GM21390 (cell line): ENCODE results near the gene KLK3.
"Not testable (repeated sequence)": the region's sequence is repeated elsewhere in the genome, so short reads cannot be mapped to it uniquely, and the experiment has no call there.

Experiments used
- ATAC-seq: cut with Tn5 transposase; IDR thresholded peaks from one replicate; pipeline ENCODE4 v1.9.1; 2021; ENCODE audit not compliant: unreplicated experiment

KLK3 gene

DNA sequence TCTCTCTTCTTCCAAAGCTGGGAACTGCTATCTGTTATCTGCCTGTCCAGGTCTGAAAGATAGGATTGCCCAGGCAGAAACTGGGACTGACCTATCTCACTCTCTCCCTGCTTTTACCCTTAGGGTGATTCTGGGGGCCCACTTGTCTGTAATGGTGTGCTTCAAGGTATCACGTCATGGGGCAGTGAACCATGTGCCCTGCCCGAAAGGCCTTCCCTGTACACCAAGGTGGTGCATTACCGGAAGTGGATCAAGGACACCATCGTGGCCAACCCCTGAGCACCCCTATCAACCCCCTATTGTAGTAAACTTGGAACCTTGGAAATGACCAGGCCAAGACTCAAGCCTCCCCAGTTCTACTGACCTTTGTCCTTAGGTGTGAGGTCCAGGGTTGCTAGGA is 5.1 kb downstream of the KLK3 start:
- ATAC-seq, result no peak

DNA sequence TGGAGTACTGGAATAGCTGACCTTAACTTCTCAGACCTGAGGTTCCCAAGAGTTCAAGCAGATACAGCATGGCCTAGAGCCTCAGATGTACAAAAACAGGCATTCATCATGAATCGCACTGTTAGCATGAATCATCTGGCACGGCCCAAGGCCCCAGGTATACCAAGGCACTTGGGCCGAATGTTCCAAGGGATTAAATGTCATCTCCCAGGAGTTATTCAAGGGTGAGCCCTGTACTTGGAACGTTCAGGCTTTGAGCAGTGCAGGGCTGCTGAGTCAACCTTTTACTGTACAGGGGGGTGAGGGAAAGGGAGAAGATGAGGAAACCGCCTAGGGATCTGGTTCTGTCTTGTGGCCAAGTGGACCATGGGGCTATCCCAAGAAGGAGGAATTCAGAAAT is 6.3 kb downstream of the KLK3 start:
- ATAC-seq, result no peak

GRCh38 chr19:50861496-50862286 is 7.0 kb downstream of the KLK3 start:
- no peak for ATAC-seq

DNA sequence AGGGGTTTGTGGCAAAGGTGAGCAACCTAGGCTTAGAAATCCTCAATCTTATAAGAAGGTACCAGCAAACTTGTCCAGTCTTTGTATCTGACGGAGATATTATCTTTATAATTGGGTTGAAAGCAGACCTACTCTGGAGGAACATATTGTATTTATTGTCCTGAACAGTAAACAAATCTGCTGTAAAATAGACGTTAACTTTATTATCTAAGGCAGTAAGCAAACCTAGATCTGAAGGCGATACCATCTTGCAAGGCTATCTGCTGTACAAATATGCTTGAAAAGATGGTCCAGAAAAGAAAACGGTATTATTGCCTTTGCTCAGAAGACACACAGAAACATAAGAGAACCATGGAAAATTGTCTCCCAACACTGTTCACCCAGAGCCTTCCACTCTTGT is 14.8 kb downstream of the KLK3 start:
- no peak for ATAC-seq

- ATAC-seq, result no peak
Measured at GRCh38 chr19:50870417-50871089, 15.8 kb downstream of the KLK3 start.

DNA sequence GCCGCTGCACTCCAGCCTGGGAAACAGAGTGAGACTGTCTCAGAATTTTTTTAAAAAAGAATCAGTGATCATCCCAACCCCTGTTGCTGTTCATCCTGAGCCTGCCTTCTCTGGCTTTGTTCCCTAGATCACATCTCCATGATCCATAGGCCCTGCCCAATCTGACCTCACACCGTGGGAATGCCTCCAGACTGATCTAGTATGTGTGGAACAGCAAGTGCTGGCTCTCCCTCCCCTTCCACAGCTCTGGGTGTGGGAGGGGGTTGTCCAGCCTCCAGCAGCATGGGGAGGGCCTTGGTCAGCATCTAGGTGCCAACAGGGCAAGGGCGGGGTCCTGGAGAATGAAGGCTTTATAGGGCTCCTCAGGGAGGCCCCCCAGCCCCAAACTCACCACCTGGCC is 18.3 kb downstream of the KLK3 start, which contains the start of gene KLK2:
Gene KLK2, plus strand, starts transcription at position 384 of the 400 bp plus-strand sequence. CDS start 35 bp downstream, outside the sequence.
- no peak for ATAC-seq

GRCh38 chr19:50874211-50874610 is 19.5 kb downstream of the KLK3 start:
- ATAC-seq, result no peak

DNA sequence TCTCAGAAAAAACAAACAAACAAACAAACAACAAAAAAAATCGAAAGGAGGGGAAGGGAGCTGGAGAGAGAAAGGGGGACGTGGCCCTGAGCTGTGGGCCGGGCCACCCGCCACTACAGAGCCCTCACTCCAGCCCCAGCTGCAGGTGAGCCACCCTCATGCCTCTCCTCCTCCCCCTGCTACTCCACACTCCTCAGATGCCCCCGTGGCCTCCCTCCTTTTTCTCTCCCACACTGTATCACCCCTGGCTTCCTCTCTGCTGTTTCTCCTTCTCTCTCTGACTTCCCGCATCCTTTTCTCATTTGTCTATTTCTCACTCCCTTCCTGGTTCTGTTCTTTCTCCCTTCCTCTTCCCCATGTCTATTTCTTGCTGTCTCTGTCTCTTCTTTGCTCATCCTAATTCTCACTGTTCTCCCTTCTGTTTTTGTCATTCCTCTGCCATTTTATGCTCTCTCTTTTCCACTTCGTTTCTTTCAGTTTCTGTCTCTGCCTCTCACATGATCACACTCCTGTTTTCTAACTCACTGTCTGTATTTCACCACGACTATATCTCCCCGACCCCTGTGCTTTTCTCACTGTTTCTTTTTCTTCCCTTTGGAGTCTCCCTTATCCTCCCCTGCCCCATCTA is 21.2 kb downstream of the KLK3 start:
- ATAC-seq, result no peak

DNA sequence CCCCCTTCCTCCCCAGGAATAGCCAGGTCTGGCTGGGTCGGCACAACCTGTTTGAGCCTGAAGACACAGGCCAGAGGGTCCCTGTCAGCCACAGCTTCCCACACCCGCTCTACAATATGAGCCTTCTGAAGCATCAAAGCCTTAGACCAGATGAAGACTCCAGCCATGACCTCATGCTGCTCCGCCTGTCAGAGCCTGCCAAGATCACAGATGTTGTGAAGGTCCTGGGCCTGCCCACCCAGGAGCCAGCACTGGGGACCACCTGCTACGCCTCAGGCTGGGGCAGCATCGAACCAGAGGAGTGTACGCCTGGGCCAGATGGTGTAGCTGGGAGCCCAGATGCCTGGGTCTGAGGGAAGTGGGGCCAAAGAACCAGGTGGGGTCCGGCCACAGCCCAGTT is 21.7 kb downstream of the KLK3 start:
- ATAC-seq, result no peak

- no peak for ATAC-seq
Measured at GRCh38 chr19:50877338-50877737, 22.6 kb downstream of the KLK3 start.

- no peak for ATAC-seq
Measured at GRCh38 chr19:50878851-50879250, 24.1 kb downstream of the KLK3 start.

- ATAC-seq, result no peak
Measured at GRCh38 chr19:50880241-50880640, 25.5 kb downstream of the KLK3 start.

GRCh38 chr19:50882188-50882587 is 27.5 kb downstream of the KLK3 start:
- no peak for ATAC-seq

DNA sequence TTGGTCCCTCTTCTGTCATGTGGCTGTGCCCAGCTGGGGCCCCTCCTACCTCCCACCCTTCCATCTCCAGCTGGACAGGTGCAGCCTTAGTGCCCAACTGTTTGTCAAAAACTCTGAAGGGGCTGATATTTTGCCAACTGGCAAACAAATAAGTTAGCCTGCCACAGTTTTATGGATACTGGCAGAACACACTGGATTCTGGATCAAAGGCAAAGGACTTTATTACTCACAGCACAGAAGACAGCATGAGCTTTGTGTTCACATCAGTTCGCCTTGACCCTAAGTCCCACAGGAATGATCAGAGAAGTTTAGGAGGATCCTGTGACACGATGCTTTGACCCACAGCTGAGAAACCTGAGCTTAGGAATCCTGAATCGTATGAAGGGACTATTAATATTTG is 34.9 kb downstream of the KLK3 start:
- no peak for ATAC-seq

DNA sequence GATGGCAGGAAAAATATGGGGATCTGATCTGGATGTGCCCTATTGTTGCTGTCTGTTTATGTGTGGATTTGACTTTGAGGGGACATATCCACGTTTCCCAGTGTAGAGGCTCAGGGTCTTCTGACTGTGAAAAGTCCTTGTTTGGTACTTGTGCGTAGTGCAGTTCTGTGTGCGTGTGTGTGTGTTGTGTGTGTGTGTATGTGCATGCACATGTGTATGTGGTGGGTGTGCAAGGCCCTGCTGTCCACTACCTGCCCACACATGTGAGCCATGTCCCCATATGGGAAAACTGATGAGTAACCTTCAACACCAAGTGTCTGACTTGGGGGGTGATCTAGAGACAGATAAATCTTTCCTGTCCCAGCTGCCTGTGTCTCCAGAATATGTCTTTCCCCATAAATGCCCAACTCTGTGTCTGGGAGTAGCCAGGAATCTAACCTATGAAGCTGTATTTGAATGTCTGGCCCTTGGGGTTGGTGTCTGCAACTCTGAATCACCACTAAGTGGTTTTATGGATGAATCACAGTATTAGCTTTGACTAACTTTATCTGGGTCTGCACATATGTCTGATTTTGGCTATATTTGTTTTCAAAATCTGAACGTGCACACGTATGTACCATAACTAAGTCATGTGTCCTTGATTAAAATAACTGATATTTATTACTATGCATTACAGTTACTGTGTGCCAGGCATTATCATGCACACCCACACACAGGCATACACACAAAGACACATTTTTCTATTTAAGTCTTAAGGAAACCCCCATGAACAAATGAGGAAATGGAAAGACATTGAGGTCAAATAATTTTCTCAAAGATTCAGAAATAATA is 35.9 kb downstream of the KLK3 start:
- ATAC-seq, result no peak

DNA sequence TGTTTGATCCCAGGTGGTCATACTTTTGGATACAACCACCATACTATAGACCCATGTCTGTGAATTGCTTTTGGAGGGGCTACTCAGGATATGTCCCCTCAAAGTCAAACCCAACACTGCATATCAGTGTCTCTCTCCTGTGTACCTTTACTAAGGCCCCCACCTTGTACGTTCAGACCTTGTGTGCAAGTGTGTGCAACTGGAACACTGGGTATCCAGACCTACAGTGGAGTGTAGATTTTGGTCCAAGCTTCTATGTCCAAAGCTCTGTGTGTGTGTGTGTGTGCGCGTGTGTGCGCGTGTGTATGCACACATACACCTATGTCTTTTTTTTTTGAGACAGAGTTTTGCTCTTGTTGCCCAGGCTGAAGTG is 36.5 kb downstream of the KLK3 start:
- no peak for ATAC-seq

GRCh38 chr19:50893047-50893736 is 38.5 kb downstream of the KLK3 start:
- no peak for ATAC-seq

GRCh38 chr19:50894478-50895356 is 40.0 kb downstream of the KLK3 start:
- ATAC-seq, result no peak

DNA sequence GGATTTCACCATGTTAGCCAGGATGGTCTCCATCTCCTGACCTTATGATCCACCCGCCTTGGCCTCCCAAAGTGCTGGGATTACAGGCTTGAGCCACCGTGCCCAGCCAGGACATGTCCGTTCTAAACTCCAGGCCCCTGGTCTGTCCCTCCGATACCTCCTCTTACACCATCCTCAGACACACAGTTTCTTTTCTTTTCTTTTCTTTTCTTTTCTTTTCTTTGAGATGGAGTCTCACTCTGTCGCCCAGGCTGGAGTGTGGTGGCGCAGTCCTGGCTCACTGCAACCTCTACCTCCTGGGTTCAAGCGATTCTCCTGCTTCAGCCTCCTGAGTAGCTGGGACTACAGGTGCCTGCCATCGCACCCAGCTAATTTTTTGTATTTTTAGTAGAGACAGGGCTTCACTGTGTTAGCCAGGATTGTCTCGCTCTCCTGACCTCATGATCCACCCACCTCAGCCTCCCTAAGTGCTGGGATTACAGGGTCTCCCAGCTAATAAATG is 41.4 kb downstream of the KLK3 start:
- ATAC-seq, result not testable (repeated sequence)
